ENCODE measurements around the gene LEP. TPM values are rescaled to one million over a fixed set of nuclear protein-coding genes. Genes with fewer than 3 reads are reported as not detected.
"Not testable (repeated sequence)": the region's sequence is repeated elsewhere in the genome, so short reads cannot be mapped to it uniquely, and the experiment has no call there.

Gene LEP
- total RNA-seq, 1 donor from 2014 or later: not detected

DNA sequence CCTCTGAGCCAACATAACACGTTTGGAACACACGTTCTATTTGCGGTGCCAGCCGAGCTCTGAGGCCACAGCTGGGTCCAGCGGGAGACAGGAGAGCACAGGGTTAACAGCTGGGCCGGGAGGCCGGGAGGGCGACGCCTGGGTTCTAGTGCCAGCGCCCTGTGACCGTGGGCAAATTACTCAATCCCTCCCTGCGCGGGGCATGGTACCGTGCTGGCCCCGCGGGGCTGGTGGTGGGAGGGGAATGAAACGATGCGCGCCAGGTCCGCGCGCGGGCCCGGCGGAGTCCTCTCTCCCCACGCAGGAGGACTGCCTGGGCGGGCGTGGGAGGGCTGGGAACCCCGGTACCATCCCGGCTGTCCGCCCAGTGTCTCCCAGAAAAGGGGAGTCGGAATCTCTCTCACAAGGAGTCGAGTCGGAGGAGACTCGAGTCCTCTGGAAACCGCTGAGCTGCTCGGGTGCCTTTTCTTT, 30.4 kb downstream of the LEP start:
- DNase-seq (ENCODE audit: low read depth): no peak

GRCh38 chr7:128271942-128272481, 30.9 kb downstream of the LEP start:
- no peak for DNase-seq (ENCODE audit: low read depth)

GRCh38 chr7:128274246-128274883, 33.3 kb downstream of the LEP start:
- no peak for DNase-seq (ENCODE audit: low read depth)

GRCh38 chr7:128274884-128275603, 34.0 kb downstream of the LEP start:
- DNase-seq (ENCODE audit: low read depth): no peak

GRCh38 chr7:128275681-128276080, 34.6 kb downstream of the LEP start:
- DNase-seq (ENCODE audit: low read depth): no peak

DNA sequence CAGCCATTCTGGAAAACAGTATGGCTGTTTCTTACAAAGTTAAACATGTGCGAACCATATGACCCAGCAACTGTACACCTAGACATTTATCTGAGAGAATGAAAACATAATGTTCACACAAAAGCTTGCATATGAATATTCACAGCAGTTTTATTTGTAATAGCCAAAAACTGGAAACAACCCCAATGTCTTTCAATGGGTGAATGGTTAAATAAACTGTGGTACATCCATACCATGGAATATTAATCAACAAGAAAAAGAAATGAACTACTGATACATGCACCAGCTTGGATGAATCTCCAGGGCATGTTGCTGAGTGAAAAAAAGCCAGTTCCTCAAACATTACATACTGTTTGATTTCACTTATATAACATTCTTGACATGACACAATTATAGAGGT, 37.3 kb downstream of the LEP start:
- DNase-seq (ENCODE audit: low read depth): no peak

DNA sequence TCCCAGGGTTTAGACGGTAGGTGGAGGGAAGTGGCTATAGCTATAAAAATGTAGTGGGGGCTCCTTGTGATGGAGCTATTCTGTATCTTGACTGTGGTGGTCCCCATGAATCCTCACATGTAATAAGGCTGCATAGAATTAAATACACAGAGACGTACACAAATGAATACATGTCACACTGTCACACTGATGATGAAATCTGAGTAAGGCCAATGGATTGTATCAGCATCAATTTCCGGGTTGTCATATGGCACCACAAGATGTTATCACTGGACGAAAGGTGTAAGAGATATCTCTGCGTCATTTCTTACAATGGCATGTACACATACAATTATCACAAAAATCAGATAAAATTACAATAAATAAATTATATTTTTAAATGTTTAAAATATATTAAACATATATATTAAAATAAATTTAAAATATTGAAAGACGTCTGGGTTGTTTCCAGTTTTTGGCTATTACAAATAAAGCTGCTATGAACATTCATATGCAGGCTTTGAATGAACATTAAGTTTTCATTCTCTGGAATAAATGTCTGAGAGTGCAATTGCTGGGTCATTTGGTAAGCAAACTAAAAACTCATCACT, 38.1 kb downstream of the LEP start:
- DNase-seq (ENCODE audit: low read depth): no peak

DNA sequence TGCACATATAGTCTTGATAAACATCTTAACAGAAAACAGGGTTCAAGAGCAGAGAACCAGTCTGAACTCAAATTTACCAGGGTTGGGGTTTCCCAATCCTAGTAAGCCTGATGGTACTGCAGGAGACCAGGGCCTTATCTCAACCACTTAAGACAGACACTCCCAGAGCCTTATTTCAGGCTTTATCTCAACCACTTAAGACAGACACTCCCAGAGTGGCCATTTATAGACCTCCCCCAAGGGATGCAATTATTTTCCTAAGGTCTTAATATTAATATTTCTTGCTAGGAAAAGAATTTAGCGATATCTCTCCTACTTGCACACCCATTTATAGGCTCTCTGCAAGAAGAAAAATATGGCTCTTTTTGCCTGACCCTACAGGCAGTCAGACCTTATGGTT, 39.4 kb downstream of the LEP start:
- not testable (repeated sequence) for DNase-seq (ENCODE audit: low read depth)

GRCh38 chr7:128281605-128282380, 40.7 kb downstream of the LEP start:
- no peak for DNase-seq (ENCODE audit: low read depth)

GRCh38 chr7:128284102-128284501, 43.0 kb downstream of the LEP start:
- no peak for DNase-seq (ENCODE audit: low read depth)

GRCh38 chr7:128287556-128287955, 46.5 kb downstream of the LEP start:
- peak; percentile 25 for DNase-seq (ENCODE audit: low read depth)

GRCh38 chr7:128298004-128298403, 56.9 kb downstream of the LEP start:
- not testable (repeated sequence) for DNase-seq (ENCODE audit: low read depth)

- no peak for DNase-seq (ENCODE audit: low read depth)
These were observed 58.1 kb downstream of the LEP start for GRCh38 chr7:128299109-128299607.

GRCh38 chr7:128302139-128302538, 61.1 kb downstream of the LEP start:
- DNase-seq (ENCODE audit: low read depth): no peak

GRCh38 chr7:128303133-128303532, 62.1 kb downstream of the LEP start:
- DNase-seq (ENCODE audit: low read depth): no peak

DNA sequence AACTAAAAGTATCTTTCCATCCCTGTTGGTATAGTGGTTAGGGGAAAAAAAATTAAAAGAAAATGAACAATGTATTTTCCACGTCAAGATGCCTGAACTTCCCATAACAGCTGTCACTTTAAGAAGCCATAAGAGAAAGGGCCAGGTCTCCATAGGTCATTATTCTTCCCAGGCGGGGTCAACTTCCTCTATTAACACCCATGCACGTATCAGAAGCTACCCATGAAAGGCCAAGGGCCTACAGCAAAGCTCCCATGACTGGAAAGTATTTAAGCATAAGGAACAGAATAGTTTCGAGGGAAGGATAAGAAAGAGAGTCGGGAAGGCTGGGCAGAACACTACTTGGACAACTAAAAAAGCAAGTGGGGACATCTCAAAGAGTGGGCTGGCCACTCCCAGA, 62.6 kb downstream of the LEP start:
- no peak for DNase-seq (ENCODE audit: low read depth)

- DNase-seq (ENCODE audit: low read depth): no peak
These were observed 63.1 kb downstream of the LEP start for GRCh38 chr7:128304212-128304611.

- DNase-seq (ENCODE audit: low read depth): no peak
These were observed 66.0 kb downstream of the LEP start for GRCh38 chr7:128307061-128307460.
